Stimulated activated CD4-positive, alpha-beta T cell treated with anti-CD3 and anti-CD28 coated beads, Interleukin-1b, Interleukin-23, amount 100 ng/mL, for 4 hours (primary cell): Measurements from ENCODE around the gene BPIFA3.

Source experiments
- DNase-seq, 2 donors: peaks; one replicate each; pipeline ENCODE4 v3.0.0-alpha.2; 2020; ENCODE audit warnings: low read depth in 2 of 2

Gene BPIFA3

DNA sequence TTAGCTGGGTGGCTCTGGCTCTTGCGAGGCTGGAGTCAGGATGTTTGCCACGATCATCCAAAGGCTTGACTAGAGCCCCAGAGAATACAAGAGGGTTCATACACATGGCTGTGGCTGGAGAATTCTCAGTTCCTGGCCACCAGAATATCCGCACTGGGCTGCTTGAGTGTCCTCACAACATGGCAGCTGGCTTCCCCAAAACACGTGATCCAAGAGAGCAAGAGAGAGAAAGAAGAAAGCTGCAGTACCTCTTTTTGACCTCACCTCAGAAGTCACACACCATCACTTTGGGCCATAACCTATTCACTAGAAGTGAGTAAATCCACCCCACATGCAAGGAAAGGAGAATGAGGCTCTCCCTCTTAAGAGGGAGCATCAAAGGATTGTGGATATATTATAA is 44.3 kb downstream of the BPIFA3 start:
- DNase-seq, result no peak

DNA sequence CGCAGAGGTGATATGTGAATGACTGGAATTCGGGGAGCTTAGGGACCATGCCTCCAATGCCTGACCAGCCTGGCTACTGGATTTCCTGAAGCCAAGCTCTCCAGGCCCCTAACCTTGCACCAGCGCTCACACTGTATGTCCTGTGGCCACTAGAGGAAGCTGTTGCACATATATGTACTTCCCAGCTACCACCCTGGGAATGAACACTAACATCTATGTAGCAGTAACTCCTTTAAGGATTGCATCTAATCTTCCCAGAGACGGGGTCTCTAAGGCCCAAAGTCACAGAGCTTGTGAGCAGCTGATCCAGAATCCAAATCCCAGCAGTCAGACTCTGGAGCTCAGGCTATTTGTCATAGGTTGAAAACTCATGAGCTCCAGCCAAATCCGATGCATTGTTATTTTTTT is 45.5 kb downstream of the BPIFA3 start:
- DNase-seq, result no peak

DNA sequence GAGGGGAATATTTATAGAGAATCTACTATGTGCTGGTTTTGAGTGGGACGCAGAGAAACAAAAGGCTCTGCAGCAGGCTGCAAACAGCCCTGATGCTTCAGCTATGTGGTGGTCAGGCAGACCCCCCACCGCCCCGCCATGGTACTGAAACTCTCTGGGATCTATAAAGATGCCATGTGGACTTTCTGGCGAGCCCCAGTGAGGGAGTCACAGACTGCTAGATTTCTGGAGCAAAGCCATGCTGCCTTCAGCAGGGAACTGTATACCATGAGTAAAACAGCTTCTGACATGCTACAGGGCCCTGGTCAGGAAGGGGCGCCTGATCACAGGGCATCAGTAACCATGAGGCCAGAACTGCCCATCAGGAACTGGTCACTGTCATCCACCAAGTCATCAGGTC is 46.6 kb downstream of the BPIFA3 start:
- DNase-seq, result no peak

DNA sequence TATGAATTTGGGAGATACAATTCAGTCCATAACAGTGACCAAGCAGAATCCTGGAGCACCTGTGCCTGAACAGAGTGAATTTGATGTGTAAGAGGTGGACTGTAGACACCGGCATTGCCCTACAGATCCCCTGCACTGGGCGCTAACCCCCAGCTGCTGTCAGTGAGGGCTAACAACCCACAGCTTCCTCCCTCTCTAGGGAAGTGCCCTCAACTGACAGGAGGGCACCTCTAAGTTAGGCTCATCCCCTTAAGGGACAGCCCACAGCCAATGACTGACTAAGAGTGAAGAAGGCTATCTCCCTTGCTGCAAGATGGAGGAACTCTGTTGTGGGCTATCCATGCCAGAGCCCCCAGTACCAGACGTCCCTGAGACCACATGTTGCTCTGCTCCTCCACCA is 50.5 kb downstream of the BPIFA3 start:
- DNase-seq, result no peak

DNA sequence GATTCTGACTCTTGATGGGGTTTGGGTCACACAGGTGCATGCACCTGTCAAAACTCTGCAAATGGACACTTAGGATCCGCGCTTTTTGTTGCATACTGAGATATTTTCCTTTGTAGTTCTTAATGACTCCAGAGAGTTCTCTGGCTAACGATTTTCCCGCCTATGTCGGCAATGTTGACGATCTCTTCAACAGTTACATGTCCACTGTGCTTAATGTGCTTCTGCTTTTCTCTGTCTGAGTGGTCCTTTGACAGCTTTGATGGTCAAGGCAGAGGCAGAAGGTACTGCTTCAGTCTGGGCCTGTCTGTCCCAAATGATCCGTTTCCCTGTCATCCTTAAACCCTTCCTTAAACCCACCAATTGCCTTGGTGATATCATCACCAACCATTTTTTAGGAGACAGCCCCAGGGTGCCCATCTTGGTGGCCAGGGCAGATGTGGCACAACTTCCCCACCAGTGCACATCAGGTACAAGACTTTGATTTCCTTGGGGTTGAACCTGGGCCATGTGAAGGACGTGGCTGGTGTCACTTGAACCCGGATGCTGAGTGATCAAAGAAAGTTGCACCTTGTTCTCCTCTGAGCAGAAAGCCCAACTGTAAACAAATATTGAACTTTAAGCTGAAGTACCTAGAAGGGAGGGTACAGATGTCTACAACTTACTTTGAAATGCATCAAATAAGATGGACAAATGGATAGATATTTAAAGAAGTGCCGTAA is 55.2 kb downstream of the BPIFA3 start:
- DNase-seq, result no peak

DNA sequence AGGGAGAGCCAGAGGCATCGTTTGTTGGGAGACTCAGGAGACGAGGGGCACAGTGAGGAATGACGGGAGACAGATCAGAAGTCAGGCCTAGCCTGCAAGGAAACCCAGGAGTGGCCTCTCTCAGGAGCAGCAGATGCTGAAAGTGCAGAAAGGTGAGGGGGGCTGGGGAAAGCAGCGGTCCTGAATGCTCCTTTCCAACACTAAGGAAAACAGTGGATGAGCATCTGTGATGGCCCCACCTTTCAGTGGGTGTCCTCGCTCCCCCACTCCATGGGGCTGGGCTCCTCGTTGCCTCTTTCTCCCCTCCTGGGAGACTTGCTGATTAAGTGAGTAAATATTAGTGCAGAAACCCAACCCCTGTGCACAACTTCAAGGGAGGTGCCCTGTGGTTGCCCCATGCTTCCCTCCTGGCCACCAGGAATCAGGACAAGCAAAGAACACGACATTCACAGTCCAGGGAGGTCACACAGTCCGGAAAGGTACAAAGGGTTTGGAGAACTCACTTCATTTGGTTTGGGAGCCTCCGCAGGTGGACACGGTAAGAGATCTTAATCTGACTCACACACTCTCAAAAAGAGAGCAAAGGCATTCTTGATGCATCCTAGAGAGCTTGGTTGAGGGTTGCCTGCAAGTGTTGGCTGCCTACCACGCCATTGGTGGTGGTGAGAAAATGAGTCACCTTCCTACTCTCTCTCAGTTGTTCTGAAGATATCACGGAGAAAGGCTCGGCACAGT is 56.1 kb downstream of the BPIFA3 start:
- no peak for DNase-seq

DNA sequence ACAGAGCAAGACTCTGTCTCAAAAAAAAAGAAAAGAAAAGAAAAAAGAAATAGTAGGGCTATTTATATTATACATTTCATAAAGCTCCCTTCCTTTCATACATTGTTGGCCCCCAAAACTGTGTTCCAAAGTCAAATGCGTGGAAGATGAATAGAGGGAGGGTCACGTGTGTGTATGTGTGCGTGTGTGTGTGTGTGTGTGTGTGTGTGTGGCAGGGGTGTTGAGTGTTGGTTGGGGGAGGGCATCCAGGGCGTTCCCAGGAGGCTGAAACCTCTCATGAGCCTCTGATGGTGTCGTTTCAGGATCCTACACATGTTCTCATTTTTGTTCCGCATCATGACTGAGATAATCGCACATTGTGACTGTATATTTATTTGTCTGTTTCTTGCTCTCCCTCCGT is 58.1 kb downstream of the BPIFA3 start:
- no peak for DNase-seq

DNA sequence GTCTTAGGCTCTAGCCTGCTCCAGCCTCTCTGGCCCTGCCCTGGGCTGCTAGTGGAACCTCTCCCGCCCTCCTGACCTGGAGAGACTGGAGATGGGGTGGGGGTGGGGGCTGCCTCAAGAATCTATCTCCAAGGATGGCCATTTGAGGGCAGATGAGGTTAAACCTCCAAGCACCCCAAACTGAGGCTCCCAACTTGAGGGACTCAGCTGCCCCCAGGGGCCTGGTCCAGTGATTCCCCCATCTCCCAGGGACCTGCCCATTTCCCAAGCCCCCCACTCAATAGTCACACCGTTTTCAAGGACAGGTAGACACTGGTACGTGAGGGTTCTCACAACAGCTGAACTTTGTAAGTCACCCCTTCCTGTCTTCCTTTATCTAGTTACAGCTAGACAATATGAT is 58.7 kb downstream of the BPIFA3 start:
- DNase-seq, result no peak

DNA sequence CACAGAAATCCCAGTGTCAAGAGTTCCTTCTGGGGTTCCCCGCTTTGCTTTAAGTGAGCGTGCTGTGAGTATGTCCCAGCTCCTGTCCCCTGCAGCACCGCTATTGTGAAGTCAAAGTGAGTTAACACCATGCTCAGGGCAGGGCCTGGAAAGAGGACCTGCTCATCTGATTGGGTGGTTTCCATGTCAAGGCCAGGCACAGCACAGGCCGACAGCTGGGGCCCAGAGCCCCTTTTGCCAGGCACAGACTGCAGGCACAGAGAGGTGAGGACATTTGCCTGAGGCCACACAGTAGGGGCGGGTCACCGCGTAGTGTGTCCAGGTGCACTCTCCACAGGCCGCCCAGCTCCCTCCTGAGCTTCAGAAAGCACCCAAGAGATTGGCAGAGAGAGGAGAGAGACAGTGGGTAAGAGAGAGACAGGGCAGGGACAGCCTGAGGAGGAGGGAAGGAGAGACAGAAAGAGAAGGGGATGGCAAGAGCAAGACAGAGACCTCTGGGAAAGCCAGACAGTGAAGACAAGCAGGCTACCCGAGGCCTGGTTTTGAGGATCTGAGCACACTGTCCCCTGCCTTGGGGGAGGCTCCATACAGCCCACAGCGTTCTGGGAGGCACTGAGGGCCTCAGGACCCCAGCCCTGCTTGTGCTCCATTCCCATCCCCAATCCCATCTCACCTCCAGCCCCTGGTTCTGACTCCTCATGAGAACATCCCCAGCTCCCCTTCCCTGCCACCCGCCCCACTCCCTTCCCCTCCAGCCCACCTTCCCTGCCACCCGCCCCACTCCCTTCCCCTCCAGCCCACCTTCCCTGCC is 59.4 kb downstream of the BPIFA3 start:
- DNase-seq, result no peak
